Left renal cortex interstitium (tissue), 4 donors: ENCODE data around the gene RRP7A. TPM values are rescaled to one million over a fixed set of nuclear protein-coding genes. Genes with fewer than 3 reads are reported as not detected.
"Not testable (repeated sequence)": the region's sequence is repeated elsewhere in the genome, so short reads cannot be mapped to it uniquely, and the experiment has no call there.

Experiments used
- DNase-seq, 4 donors: peaks; one replicate each; pipeline ENCODE4 v3.0.0-alpha.2; 2013; ENCODE audit warnings: low read depth in 4 of 4, low spot score in 2 of 4, missing footprints in 1 of 4
- polyA plus RNA-seq, 4 donors: library from polyadenylated mRNA; unstranded; fragments of 120-200 nt; gene quantifications; one replicate each; pipeline ENCODE4 v1.2.1, GENCODE V29; 2013; ENCODE audit not compliant: insufficient read length in 4 of 4

The RRP7A gene, protein sequence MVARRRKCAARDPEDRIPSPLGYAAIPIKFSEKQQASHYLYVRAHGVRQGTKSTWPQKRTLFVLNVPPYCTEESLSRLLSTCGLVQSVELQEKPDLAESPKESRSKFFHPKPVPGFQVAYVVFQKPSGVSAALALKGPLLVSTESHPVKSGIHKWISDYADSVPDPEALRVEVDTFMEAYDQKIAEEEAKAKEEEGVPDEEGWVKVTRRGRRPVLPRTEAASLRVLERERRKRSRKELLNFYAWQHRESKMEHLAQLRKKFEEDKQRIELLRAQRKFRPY
- 10 to 100 TPM; 27.3 to 35.8 (median 32.4) TPM for polyA plus RNA-seq

GRCh38 chr22:42519525-42520401 lies at the start of gene RRP7A:
Gene RRP7A (minus strand): TSS chr22:42519796. CDS start chr22:42519786, 10 bp downstream.
- peak in 1 of 4 donors; percentile 58 for DNase-seq

DNA sequence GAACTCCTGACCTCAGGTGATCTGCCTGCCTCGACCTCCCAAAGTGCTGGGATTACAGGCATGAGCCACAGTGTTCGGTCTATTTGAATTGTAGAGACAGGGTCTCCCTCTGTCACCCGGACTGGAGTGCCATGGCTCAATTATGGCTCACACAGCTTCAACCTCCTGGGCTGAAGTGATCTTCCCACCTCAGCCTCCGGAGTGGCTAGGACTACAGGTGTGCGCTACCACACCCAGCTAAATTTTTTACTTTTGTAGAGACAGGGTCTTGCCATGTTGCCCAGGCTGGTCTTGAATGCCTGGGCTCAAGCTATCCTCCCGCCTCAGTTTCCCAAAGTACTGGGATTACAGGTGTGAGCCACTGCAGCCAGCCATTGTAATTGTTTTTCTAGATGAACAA lies 48.4 kb upstream of the RRP7A start:
- not testable (repeated sequence) for DNase-seq

DNA sequence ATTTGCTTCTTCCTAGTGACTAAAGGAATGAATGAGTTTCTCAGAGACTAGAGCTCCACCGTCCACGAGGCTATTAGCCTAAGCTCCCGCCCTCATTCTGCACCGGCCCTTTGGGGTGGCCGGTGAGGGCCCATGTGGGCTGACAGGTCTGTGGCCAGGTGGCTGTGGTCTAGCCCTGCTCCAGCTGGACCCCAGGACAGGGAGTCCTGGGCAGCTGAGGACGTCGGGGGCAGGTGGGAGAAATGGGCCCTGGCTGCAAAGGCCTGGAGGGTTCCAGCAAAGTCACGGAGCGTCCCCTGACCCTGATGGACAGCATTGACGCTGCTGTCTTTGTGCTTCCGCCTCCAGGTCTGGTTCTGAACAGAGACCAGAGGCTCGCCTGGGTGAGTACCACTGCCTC lies 46.4 kb upstream of the RRP7A start:
- DNase-seq, result no peak

DNA sequence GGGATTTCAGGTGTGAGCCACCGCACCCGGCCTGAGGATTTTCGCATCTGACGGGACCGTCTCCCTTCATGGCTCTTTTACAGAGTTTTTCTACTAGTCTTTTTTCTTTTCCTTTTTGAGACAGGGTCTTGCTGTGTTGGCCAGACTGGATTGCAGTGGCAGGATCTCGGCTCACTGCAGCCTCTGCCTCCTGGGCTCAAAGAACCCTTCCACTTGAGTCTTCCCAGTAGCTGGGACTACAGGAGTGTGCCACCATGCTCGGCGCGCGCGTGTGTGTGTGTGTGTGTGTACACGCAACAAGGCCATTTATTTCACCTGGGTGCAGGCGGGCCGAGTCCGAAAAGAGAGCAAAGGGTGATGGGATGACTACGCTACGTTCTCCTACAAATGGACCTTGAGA lies 45.1 kb upstream of the RRP7A start:
- DNase-seq, result no peak

- DNase-seq, result not testable (repeated sequence)
Observed at GRCh38 chr22:42563943-42564342, 44.3 kb upstream of the RRP7A start.

- DNase-seq, result no peak
Observed at GRCh38 chr22:42562684-42563083, 43.1 kb upstream of the RRP7A start.

DNA sequence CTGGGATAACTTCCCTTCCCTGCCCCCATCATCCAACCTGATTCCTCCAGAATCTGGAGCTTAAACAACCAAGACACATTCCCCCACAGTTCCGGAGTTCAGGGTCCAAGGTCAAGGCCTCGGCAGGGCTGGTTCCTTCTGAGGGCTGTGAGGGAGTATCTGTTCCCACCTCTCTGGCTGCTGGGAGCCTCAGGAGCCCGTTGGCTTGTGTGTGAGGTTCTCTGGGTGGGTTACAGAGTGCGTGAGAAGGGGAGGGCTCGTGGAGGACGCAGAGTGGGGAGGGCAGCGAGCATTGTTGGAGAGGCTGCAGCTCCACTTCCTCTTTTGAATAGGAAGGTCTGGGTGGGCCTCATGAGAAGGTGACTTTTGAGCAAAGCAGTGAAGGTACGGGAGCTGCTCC lies 42.7 kb upstream of the RRP7A start:
- no peak for DNase-seq

- DNase-seq, result no peak
Observed at GRCh38 chr22:42561856-42562255, 42.3 kb upstream of the RRP7A start.

DNA sequence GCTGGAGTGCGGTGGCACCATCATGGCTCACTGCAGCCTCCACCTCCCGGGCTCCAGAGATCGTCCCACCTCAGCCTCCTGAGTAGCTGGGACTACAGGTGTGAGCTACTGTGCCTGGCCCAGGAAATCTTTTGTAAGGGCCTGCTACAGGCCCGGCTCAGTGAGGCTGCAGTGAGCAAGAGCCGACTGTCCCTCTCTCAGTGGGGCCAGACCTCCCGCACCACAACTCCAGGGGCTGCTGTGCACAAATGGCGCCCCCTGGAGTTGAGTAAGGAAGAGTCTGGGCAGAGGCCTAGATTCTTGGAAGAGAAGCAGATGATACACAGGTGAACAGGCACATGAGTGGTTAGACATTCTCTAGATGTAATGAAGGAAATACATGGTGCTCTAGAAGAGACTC lies 41.2 kb upstream of the RRP7A start:
- DNase-seq, result no peak

- no peak for DNase-seq
Observed at GRCh38 chr22:42560381-42560780, 40.8 kb upstream of the RRP7A start.

DNA sequence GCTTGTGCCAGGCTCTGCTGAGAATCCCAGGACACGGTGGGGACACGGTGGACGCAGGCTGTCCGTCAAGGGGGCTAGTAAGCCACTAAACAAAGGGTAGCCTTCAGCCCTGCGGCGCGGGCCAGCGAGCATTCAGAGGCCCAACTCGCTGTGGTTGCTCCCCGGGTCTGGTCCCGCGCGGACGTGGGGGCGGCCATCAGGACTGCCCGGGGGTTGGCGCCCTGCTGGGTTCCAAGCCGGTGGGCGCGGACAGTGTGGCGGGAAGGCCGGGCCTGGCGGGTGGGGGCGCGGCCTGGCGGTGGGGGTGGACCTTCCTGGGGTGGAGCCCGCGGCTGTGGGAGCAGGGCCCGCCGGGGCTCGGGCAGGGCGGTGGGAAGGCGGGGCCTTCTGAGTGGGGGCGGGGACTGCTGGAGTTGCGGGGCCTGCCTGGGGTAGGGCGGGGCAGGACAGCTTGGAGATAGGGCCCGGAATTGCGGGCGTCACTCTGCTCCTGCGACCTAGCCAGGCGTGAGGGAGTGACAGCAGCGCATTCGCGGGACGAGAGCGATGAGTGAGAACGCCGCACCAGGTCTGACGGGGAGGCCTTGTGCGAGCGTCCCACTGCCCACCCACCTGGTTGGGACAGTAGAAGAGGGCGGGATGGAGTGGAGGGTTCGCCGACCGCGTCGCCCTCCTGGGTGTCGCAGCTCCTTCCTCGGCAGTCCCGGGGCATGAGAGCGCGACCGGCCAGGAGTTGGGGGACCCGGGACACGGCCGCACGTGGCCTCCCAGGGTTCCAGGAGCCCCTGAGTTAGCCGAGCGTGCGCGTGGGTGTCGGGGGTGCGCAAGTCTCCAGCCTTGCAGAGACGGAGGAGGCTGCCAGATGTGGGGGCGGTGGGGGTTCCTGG lies 34.1 kb upstream of the RRP7A start, which contains the start of gene SERHL2:
SERHL2 (plus strand) TSS at position 482 of the 887 bp plus-strand sequence; CDS start at position 547, 65 bp downstream.
- DNase-seq, result peak in 3 of 4 donors; percentile 55 to 68 (median 63)

DNA sequence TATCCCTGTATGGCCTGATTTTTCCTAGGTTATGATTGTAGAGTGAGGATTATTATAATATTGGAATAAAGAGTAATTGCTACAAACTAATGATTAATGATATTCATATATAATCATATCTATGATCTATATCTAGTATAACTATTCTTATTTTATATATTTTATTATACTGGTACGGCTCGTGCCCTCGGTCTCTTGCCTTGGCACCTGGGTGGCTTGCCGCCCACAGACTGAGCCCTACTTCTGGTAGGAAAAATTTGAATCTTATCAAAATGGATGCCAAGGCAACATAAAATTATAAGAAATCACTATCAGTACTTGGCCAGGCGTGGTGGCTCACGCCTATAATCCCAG lies 32.7 kb upstream of the RRP7A start:
- not testable (repeated sequence) for DNase-seq

DNA sequence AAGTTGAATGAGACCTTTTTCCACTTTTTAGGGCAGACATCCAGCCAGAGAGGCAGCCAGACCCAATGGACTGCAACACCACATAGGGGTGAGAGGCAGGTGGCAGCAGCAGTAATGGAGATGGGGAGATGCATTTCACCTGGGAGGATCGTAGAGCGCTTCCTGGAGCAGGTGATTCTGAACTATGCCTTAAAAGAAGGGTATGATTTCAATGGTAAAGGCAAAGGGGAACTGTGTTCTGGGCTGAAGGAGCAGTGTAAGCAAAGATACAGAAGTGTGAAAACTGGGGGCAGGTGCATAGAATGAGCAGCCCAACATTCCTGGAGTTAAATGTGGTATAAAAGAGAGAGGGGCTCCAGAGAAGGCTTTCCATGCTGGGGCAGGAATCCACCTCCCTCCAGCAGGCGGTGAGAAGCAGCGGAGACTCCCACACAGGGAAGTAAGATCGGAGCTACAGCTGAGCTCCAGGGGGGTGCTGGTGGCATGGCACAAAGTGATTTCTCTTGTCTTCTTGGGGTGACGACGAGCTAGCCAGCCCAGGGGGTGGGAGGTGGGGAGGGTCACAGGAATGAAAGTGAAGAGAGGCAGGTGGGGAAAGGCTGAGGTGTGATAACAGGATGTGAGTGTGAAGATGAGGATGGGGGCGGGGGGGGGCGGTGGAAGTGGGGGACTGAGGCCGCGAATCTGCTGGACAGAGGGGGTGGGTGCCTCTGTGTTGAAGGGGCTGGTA lies 29.9 kb upstream of the RRP7A start:
- no peak for DNase-seq

DNA sequence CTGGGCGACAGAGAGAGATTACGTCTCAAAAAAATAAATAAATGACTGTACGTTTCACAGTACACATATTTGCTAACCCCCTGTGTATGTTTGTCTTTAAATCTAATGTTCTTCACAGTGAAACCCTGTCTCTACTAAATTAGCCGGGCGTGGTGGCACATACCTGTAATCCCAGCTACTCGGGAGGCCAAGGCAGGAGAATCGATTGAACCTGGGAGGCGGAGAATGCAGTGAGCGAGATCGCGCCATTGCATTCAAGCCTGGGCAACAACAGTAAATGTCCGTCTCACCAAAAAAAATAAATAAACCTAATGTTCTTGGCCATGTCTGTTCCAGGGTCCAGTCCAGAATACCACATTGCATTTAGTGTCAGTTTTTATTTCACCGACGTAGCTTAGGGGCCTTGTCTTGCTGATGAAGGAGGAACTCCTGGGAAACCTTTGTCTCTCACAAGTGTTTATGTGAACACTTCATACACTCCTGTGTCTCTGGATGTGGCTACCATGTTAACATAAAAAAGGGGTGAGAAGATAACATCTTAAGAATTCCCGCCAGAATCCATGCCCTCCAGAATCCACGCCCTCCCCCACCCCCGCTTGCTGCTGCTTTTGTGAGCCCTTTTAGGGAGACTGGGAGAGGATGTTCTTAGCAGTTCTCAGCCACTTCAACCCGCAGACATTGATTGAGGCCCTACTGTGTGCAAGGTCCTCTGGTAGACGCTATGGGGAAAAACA lies 29.2 kb upstream of the RRP7A start:
- DNase-seq, result no peak

GRCh38 chr22:42548126-42548525 lies 28.5 kb upstream of the RRP7A start:
- not testable (repeated sequence) for DNase-seq

- DNase-seq, result no peak
Observed at GRCh38 chr22:42547562-42547961, 28.0 kb upstream of the RRP7A start.

DNA sequence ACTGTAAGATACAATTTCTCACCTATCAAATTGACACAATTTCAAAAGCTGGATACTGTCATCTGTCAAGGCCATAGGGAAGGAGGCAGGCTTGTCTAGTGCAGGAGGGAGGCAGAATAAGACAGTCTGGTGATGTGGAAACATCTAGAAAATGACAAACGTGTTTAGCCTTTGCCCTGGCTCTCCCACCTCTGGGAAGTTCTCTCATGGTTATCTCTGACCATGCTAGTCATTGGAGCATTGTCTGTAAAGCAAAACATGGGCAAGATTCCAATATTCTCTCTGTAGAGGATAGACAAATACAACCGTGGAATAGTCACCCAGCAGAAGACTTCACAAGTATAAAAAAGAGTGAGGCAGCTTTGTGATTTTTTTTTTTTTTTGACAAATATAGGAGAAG lies 25.1 kb upstream of the RRP7A start:
- DNase-seq, result no peak

DNA sequence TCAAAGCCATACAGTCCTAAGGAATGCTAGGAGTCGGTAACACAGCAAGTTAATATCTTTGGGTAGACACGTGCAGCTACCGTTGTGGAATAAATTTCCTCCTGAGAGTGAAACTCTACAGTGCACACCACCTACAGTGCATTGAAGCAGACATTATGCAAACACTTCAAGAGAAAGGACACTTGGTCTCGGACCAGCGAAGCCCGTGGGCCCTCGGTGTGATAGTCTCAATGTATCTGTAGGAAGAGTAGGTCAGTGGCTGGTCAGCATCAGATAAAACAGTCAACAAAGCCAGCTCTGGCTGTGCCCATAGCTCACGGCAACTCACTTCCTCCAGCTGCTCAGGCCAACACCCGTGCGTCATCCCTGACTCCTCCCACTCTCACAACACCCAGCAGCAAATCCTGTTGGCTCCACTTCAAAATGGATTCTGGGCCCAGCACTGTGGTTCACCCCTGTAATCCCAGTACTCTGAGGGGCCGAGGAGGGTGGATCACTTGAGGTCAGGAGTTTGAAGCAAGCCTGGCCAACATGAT lies 19.7 kb upstream of the RRP7A start:
- not testable (repeated sequence) for DNase-seq

- not testable (repeated sequence) for DNase-seq
Observed at GRCh38 chr22:42537199-42537831, 17.7 kb upstream of the RRP7A start.
